GM18511 (cell line): ENCODE measurements around the gene KIFBP.
"Not testable (repeated sequence)": the region's sequence is repeated elsewhere in the genome, so short reads cannot be mapped to it uniquely, and the experiment has no call there.

Source experiments
- ATAC-seq: cut with Tn5 transposase; IDR thresholded peaks from one replicate; pipeline ENCODE4 v1.9.1; 2021; ENCODE audit warnings: mild to moderate bottlenecking, moderate library complexity; ENCODE audit not compliant: unreplicated experiment

The KIFBP gene, protein sequence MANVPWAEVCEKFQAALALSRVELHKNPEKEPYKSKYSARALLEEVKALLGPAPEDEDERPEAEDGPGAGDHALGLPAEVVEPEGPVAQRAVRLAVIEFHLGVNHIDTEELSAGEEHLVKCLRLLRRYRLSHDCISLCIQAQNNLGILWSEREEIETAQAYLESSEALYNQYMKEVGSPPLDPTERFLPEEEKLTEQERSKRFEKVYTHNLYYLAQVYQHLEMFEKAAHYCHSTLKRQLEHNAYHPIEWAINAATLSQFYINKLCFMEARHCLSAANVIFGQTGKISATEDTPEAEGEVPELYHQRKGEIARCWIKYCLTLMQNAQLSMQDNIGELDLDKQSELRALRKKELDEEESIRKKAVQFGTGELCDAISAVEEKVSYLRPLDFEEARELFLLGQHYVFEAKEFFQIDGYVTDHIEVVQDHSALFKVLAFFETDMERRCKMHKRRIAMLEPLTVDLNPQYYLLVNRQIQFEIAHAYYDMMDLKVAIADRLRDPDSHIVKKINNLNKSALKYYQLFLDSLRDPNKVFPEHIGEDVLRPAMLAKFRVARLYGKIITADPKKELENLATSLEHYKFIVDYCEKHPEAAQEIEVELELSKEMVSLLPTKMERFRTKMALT

DNA sequence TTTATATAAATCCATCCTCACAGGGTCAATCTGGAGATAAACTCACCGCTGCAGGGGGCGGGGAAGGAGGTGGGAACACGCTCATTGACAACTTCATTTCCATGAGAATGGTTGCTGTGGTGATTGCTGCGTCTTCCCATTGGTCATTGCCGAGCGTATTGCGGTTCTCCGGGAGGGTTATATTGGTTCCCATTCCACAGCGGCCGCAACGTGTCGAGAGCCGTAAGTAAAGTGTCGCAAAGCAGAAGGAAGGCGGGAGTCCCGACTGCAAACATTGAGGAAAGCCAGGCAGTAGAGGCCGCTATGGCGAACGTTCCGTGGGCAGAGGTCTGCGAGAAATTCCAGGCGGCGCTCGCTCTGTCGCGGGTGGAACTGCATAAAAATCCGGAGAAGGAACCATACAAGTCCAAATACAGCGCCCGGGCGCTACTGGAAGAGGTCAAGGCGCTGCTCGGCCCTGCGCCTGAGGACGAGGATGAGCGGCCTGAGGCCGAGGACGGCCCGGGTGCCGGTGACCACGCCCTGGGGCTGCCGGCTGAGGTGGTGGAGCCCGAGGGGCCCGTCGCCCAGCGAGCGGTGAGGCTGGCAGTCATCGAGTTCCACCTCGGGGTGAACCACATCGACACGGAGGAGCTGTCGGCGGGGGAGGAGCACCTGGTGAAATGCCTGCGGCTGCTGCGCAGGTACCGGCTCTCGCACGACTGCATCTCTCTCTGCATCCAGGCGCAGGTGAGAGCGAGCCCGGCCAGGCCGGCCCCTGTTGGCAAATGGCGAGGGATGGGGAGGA is at the start of gene KIFBP:
TSS of gene KIFBP (plus strand) at position 274 of the 787 bp plus-strand sequence. CDS start at position 304, 30 bp downstream.
- ATAC-seq = peak; percentile 82

DNA sequence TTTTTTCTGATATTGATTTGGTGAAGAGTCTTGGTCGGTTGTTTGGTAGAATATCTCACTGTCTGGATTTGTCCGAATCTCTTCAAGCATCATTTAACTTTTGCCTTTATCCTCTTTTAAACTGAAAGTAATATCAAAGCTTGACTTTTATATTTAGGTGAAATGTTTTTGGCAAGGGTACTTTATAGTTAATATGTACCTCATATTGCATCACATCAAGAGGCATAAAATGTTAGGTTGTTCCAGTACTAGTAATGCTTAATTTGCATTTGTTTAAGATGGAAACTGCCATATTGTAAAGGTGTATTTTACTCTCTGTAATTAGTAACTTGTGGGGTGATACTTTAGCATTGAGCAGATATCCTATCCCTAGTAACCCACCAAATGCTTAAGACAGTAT is 49.7 kb upstream of the KIFBP start:
- no peak for ATAC-seq

DNA sequence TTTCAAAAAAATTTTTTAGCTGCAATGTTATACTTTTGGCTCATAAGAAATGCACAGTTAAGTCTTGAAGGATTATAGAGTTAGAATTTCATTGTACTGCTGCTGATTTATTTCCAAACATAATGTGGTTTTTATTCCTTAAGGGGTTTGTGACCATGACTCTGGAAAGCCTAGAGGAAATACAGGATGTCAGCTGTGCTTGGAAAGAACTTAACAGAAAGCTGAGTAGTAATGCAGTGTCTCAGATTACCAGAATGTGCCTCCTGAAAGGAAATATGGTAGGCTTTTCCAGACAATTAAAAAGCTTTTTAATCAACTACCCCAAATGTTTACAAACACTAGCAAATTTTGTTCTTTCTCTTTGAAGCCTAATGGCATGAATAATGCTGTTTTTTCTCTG is 47.7 kb upstream of the KIFBP start:
- not testable (repeated sequence) for ATAC-seq

DNA sequence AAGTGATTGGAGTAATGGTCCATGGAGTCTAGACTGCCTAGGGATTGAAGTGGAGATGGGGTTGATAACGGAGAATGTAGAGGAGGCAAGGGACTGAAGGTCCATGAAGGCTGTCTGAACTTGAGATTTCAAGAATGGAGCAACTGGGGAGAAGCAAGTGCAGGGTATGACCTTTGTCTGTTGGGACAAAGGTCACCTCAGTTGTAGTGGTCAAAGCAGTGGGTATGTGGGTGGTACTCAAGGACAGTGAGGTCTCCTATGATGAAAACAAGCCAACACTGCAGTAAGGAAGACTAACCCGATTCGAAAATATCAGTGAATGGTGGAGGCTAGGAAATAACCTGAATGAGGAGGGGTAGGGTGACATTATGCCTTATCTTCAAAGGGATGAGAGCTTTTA is 38.0 kb upstream of the KIFBP start:
- ATAC-seq = no peak

DNA sequence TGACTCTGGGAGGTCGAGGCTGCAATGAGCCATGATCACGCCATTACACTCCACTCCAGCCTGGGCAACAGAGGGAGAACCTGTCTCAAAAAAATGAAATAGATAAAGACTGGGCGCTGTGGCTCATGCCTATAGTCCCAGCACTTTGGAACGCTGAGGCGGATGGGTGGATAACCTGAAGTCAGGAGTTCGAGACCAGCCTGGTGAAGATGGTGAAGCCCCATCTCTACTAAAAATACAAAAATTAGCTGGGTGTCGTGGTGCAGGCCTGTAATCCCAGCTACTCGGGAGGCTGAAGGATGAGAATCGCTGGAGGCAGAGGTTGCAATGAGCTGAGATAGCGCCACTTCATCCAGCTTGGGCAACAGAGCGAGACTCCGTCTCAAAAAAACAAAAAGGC is 33.7 kb upstream of the KIFBP start:
- no peak for ATAC-seq

DNA sequence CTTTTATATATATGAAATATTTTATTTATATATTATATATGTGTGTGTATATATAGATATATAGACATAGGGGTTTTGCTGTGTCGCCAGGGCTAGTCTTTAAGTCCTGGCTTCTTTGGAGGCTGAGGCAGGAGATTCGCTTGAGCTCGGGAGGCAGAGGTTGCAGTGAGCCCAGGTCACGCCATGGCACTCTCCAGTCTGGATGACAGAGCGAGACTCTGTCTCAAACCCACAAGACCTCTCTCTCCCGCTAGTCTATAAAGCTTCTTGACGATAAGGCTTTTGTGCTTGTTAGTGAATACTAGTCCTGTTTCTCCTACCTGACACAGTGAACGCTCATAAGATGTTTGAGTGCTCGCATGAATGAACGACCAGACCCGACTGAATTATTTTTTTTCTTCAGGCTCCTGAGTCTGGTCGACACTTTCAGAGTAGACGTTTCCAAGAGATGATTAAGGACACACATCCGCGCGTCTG is 33.2 kb upstream of the KIFBP start:
- peak; percentile 13 for ATAC-seq

DNA sequence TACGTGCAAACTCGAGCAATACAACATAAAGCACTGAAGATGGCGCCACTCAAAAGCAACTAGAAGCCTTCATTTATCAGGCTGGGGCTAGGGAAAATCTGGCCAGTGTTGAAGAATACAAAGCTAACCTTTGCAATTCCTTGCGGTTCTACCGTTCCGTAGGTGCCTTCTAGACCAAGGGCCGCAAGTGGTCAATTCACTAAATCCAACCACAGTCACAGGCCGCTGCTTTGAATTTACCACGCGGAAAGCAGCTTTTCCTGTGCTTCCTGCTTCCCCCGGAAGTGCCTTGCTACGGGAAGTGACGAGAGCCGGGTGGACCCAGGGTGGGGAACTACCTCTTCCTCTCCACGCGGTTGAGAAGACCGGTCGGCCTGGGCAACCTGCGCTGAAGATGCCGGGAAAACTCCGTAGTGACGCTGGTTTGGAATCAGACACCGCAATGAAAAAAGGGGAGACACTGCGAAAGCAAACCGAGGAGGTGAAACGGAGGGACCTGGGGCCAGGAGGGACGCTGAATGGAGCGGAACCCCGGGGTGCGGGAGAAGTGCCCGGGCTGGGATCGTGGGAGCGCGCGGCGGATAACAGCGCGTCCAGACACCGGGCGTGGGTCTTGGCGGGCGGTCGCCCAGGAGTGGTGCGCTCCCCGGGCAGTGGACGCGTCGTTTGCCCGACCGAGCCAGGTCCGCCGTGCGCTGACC is 32.6 kb upstream of the KIFBP start, which contains the start of gene DDX21:
TSS of gene DDX21 (plus strand) at position 339 of the 701 bp plus-strand sequence. CDS start at position 395, 56 bp downstream.
- peak; percentile 90 for ATAC-seq

DNA sequence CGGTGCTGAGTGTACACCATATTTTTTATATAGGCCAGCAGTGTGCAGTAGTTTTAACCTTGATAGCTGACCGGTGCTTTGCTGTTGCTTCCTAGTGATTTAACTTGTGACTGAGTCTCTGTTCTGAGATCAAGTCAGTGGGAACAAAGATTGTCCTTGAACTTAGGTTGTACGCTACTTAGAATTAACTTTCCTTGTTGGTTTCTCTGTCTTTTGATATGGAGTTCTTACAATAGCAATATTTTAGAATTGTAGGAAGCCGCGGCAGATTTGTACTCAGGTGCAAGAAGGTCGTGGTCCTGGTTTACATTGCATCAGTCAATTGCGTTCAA is 31.4 kb upstream of the KIFBP start:
- no peak for ATAC-seq

DNA sequence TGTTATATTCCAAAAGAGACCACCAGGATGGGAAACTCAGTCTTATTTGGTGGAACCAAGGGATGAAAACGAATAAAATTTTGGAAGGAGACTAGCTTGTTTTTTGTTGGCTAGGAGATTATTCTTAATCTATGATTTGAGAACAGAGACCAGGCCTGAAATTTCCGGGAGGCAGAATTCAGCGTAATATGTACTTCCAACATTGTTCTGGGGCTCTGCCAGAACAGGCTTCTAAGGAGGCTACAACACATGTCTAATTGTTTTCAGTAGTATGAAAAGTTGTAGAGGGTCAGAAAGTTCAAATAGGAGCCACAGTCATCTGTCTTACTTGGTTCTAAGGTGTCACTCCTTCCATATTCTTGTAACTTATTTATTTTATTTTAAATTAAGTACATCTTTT is 30.9 kb upstream of the KIFBP start:
- ATAC-seq = no peak

DNA sequence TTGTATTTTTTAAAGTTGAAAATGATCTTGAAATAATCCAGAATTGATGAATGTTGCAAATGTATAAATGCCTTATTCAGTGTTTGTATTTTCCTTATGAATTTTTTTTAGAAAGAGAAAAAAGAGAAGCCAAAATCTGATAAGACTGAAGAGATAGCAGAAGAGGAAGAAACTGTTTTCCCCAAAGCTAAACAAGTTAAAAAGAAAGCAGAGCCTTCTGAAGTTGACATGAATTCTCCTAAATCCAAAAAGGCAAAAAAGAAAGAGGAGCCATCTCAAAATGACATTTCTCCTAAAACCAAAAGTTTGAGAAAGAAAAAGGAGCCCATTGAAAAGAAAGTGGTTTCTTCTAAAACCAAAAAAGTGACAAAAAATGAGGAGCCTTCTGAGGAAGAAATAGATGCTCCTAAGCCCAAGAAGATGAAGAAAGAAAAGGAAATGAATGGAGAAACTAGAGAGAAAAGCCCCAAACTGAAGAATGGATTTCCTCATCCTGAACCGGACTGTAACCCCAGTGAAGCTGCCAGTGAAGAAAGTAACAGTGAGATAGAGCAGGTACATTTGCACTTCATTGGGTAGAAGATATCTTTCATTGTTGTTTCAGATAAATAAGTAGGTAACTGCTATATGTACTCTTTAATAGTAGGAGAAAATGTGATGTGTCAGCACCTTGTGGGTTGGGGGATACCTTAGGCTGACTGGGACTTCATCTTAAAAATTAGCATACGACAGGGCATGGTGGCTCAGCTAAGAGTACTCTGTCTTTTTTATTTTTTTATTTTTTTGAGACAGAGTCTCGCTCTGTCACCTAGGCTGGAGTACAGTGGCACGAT is 28.7 kb upstream of the KIFBP start:
- no peak for ATAC-seq

DNA sequence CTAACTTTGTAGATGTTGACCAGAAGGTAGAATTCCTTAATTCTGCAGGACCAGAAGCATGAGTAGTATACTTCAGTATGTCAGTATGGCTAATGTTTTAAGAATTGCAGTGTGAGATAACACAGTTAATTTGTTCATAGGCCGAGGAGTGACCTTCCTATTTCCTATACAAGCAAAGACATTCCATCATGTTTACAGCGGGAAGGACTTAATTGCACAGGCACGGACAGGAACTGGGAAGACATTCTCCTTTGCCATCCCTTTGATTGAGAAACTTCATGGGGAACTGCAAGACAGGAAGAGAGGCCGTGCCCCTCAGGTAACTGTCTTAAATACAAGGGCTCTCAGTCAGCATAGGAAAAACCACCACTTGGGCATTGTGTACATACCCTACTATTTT is 25.5 kb upstream of the KIFBP start:
- ATAC-seq = no peak

DNA sequence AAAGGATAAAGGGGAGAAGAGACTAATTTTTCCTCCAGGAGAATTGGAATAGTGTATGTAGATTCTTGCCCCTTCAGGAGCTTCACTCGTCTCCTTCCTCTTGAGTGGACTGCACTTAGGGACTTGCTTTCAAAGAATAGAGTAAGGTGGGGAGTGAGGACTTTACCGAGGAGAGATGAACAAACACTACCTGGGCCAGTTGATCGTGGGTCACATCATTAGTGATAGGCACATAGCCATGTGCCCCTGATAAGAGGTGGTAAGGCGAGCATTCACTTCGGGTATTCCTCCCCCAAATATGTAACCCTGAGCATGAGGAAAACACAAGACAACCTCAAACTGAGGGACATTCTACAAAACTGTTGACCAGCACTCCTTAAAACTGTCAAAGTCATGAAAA is 14.6 kb upstream of the KIFBP start:
- no peak for ATAC-seq

DNA sequence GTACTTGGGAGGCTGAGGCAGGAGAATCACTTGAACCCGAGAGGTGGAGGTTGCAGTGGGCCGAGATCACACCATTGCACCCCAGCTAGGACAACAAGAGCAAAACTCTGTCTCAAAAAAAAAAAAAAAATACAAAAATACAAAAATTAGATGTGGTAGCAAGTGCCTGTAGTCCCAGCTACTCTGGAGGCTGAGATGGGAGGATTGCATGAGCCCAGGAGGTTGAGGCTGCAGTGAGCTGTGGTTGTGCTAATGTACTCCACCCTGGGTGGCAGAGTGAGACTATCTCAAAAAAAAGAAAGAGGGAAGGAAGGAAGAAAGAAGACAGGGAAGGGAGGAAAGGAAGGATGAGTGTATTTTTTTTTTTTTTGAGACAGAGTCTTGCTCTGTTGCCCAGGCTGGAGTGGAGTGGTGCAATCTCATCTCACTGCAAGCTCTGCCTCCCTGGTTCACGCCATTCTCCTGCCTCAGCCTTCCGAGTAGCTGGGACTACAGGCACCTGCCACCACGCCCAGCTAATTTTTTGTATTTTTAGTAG is 12.6 kb upstream of the KIFBP start:
- ATAC-seq = not testable (repeated sequence)

DNA sequence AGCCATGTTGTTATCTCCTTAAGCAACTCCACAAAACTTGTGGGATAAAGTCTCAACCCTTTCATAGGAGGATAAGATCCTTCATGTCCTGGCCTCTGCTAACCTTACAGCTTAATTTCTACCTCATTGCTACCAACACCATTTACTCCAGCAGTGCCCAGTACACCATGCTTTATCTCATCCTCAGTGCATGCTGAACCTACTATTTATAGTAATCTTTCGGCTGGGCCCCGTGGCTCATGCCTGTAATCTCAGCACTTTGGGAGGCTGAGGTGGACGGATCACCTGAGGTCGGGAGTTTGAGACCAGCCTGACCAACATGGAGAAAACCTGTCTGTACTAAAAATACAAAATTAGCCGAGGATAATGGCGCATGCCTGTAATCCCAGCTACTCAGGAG is 8.9 kb upstream of the KIFBP start:
- ATAC-seq = not testable (repeated sequence)

DNA sequence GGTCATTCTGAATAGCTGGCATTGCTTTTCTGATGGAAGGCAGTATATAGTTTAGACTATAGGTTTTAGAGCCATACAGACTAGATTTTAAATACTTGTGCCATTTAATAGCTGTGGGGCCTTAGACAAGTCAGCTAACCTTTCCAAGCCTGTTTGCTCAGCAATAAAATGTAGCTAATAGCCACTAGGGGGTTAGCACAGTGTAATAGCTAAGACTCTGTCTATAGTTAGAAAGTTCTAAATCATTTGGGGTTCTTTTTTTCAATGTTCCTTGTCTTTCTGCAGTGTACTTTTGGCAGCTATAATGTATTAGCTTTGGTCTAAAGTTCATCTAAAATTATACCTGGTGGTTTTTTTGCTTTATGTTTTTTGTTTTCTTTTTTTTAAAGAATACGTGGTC is 7.5 kb upstream of the KIFBP start:
- no peak for ATAC-seq

DNA sequence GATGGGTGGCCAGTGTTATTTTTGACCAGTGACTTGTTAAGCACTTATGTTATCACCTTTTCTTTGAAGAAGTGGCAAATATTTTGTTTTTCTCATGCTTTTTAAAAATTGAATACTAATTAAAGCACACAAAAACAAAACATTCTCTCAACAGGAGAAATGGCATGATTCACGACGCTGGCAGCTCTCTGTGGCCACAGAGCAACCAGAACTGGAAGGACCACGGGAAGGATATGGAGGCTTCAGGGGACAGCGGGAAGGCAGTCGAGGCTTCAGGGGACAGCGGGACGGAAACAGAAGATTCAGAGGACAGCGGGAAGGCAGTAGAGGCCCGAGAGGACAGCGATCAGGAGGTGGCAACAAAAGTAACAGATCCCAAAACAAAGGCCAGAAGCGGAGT is 6.2 kb upstream of the KIFBP start:
- no peak for ATAC-seq

DNA sequence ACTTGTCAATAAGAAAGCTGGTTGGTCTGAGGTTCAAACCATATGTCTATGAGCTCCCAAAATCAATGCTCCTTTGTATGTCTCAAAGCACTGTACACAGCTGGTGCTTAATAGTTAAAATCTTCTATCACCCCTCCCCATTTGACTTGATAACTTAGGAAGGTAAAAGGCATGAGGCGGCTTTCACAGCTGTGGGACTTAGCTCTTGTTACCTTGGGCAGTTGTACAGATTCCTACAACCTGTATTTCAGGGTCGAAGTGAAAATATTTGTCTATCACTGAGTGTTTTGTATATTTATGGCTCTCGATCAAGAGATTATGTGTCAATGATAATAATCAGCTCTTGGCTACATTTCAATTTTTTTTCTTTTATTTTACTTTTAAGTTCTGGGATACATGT is 992 bp upstream of the KIFBP start:
- no peak for ATAC-seq

DNA sequence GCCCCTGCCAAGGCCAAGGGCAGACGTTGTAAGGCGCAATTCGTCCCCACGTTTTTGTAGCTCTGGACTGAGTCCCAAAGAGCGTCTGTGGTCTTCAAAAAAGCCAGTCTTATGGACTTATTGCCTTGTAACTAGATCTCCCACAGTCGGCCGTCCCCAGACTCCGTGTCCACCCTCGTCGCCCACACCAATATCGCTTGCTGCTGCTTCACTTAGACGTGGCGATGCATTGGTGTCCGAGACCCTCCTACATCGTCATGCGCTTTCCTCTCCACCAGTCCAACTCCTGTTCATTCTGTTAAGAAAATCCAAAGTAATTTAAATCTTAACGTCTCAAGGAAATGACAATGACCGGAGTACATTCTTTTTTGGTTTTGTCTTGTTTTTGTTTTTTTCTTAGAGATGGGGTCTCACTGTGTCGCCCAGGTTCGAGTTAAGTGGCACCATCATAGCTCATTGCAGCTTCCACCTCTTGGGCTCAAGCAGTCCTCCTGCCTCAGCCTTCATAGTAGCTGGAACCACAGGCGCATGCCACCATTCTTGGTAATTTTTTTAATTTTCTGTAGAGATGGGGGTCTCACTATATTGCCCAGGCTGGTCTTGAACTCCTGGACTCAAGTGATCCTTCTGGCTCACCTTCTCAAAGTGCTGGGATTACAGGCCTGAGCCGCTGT is 851 bp downstream of the KIFBP start:
- no peak for ATAC-seq
